Esophagus squamous epithelium (tissue), 5 donors: ENCODE data around the gene SGMS1. TPM values are rescaled to one million over a fixed set of nuclear protein-coding genes. Genes with fewer than 3 reads are reported as not detected.
A peak's percentile ranks its signal among the peaks of the same experiment; 100 is the strongest.

Source experiments
- DNase-seq: peaks from one replicate; lab custom pipeline; 2025; lab: John Stamatoyannopoulos, UW
- H3K27ac ChIP-seq, 4 donors: fragments of 200-600 bp; sonication (generic); one replicate each; pipeline ENCODE4 v1.5.1; 2016 to 2019; ENCODE audit warnings: mild to moderate bottlenecking in 1 of 4
- H3K27me3 ChIP-seq, 4 donors: fragments of 200-600 bp; sonication (generic); 1 replicate in 3 of 4; 2 replicates in 1 of 4; pipeline versions ENCODE4 v1.5.1 to v1.6.0; 2017 to 2021; ENCODE audit warnings: antibody characterized with exemption in 1 of 4
- H3K36me3 ChIP-seq, 3 donors: fragments of 200-600 bp; sonication (generic); one replicate each; pipeline ENCODE4 v1.5.1; 2016 to 2019
- H3K4me1 ChIP-seq, 3 donors: fragments of 200-600 bp; sonication (generic); one replicate each; pipeline ENCODE4 v1.5.1; 2017 to 2019
- H3K4me3 ChIP-seq, 4 donors: fragments of 200-600 bp; sonication (generic); 1 replicate in 3 of 4; 2 replicates in 1 of 4; pipeline ENCODE4 v1.5.1; 2016 to 2019; ENCODE audit warnings: mild to moderate bottlenecking in 2 of 4, moderate library complexity in 1 of 4
- H3K9me3 ChIP-seq, 3 donors: fragments of 200-600 bp; sonication (generic); one replicate each; pipeline ENCODE4 v1.5.1; 2016 to 2019
- POLR2A ChIP-seq, 4 donors: fragments of 450-650 bp; IDR thresholded peaks; one replicate each; pipeline ENCODE4 v1.6.1; 2017; ENCODE audit warnings: antibody characterized with exemption in 4 of 4, mild to moderate bottlenecking in 4 of 4, moderate library complexity in 3 of 4
- WGBS, 2 donors: methylation state at CpG; one replicate each; pipeline ENCODE4 v1.1.5; 2018; 5-methylcytosine and 5-hydroxymethylcytosine counted together
- intact Hi-C: fragments of 100-400 bp; cut with DNase I; formaldehyde crosslinking; loops from one replicate; pipeline ENCODE4 v1.15.0; 2022
- total RNA-seq, 4 donors: library from RNA; depleted of rRNA; stranded (reverse); fragments of >200 nt; gene quantifications; one replicate each; pipeline ENCODE4 v1.1.0, GENCODE V29; 2016
- TF ChIP-seq, protein P1 (sequence below), 6 experiments: fragments of 450-650 bp in 4 of 6; fragments of 200-600 bp in 2 of 6; sonication (generic) in 2 of 6; IDR thresholded peaks; one replicate each; pipeline ENCODE4 v1.5.1; 2016 to 2019; ENCODE audit warnings: antibody characterized with exemption in 6 of 6, mild to moderate bottlenecking in 4 of 6, moderate library complexity in 4 of 6
- donor health status: DM: yes; HTN: yes; CAD: no.

The SGMS1 gene
- total RNA-seq, 4 donors from 2014 or later = 39.4 to 64.1 (median 54.9) TPM

DNA sequence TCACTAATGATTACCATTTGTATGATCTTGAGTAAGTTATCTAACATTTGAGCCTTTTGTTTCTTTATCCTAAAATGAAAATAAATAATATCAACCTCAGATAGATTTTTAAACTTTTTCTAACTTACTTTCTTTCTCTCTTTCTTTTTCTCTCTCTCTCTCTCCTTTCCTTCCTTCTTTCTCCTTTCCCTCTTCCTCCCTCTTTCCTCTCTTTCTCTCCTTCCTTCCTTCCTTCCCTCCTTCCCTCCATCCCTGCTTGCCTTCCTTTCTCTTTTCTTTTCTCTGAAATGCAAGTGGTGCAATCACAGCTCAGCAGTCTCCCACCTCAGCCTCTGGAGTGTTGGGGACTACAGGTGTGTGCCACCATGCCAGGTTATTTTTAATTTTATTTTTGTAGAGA is 239.5 kb downstream of the SGMS1 start:
- no peak for DNase-seq
- no peaks in the 10 kb centered on the region for H3K9me3 ChIP-seq
- H3K27ac ChIP-seq = no peak overlapping the region
- H3K4me3 ChIP-seq = no peak overlapping the region
- H3K4me1 ChIP-seq = peaks cover 11 to 59% (median 24%) of the 10 kb centered on the region in 3 donors
- no peaks in the 10 kb centered on the region for H3K27me3 ChIP-seq
- intact Hi-C loops = no loop called here
- TF ChIP-seq, protein P1, sequence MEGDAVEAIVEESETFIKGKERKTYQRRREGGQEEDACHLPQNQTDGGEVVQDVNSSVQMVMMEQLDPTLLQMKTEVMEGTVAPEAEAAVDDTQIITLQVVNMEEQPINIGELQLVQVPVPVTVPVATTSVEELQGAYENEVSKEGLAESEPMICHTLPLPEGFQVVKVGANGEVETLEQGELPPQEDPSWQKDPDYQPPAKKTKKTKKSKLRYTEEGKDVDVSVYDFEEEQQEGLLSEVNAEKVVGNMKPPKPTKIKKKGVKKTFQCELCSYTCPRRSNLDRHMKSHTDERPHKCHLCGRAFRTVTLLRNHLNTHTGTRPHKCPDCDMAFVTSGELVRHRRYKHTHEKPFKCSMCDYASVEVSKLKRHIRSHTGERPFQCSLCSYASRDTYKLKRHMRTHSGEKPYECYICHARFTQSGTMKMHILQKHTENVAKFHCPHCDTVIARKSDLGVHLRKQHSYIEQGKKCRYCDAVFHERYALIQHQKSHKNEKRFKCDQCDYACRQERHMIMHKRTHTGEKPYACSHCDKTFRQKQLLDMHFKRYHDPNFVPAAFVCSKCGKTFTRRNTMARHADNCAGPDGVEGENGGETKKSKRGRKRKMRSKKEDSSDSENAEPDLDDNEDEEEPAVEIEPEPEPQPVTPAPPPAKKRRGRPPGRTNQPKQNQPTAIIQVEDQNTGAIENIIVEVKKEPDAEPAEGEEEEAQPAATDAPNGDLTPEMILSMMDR (IDR thresholded peaks at IDR 0.05) = no peak
- no peak for TF ChIP-seq POLR2A (IDR thresholded peaks at IDR 0.05)
- no peaks in the 10 kb centered on the region for H3K36me3 ChIP-seq

DNA sequence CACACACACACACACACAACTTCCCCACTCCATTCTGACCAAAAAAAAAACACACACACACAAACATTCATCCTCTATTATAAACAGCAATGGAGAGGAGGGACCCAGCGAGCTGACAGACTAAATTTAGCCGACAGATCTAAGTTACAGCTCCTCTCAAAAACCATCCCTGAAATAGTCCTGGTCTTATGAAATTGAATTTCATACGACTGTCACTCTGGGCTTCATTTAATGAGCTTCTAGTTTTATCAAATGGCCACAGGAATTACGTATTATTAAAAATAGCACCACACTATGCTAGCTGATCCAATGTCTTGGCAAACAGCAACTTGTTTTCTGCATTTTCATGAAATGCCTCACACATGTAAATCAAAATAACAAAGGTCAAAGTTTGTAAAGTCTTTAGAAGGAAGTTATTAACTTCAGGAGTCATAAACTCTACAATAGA is 241.2 kb downstream of the SGMS1 start:
- Histone ChIP-seq H3K4me1 (peaks cover 11 to 59% (median 24%) of the 10 kb centered on the region in 3 donors), H3K36me3 (no peaks in the 10 kb centered on the region), H3K27ac (no peak overlapping the region), H3K4me3 (no peak overlapping the region), H3K27me3 (no peaks in the 10 kb centered on the region), H3K9me3 (no peaks in the 10 kb centered on the region)
- TF ChIP-seq POLR2A (IDR thresholded peaks at IDR 0.05) = no peak
- TF ChIP-seq, protein P1 (IDR thresholded peaks at IDR 0.05) = no peak
- intact Hi-C loops = no loop called here
- 46 to 64% methylated on average over 4 of the region's 4 CpGs for WGBS, 2 donors
- no peak for DNase-seq

DNA sequence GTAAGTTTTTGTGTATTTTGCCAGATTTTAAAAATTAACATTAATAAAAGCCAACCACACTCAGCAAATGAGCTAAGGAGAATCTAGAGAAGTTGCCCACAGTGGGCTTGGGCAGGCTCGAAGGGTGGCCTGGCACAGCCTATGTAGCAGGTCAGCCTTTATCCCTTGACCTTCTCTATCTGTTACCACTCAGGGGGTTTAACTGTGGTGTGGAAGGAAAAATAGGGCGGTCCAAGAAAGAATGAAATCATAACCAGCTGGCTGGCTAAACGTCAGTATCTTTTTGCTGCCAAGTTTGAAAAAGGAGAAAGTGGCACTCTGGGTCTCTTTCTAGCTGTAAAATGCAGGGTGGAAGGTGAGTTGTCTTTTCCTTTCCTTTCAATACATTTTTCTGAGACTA is 242.1 kb downstream of the SGMS1 start:
- Histone ChIP-seq H3K4me1 (peaks cover 11 to 54% (median 24%) of the 10 kb centered on the region in 3 donors), H3K9me3 (no peaks in the 10 kb centered on the region), H3K27me3 (no peaks in the 10 kb centered on the region), H3K4me3 (no peak overlapping the region), H3K36me3 (no peaks in the 10 kb centered on the region), H3K27ac (no peak overlapping the region)
- 57 to 66% methylated on average over 3 of the region's 3 CpGs for WGBS, 2 donors
- TF ChIP-seq, protein P1 (IDR thresholded peaks at IDR 0.05) = no peak
- DNase-seq = no peak
- intact Hi-C loops = no loop called here

DNA sequence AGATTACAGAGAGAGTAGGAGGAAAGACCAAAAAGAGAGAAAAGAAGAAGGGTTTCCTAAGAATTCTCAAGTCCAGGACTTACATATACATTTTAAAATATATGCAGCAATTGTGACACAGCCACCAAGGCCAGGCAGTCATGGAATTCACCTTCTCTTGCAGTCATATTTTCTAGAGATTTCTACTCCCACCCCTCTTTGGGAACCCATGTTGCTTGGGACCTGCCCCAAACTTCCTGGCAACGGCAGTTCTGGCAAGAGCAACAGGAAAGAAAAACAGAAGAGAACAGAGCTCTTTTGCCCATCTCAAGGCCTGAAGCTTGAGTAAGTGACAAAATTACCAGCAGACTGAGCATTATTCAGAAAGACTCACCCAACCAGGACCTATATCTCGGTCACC is 244.1 kb downstream of the SGMS1 start:
- intact Hi-C loops = no loop called here
- H3K36me3 ChIP-seq = no peaks in the 10 kb centered on the region
- peaks cover 7 to 50% (median 27%) of the 10 kb centered on the region in 3 donors for H3K4me1 ChIP-seq
- no peaks in the 10 kb centered on the region for H3K27me3 ChIP-seq
- 44 to 52% methylated on average over 2 of the region's 2 CpGs for WGBS, 2 donors
- no peaks in the 10 kb centered on the region for H3K9me3 ChIP-seq
- no peak overlapping the region for H3K4me3 ChIP-seq
- no peak overlapping the region for H3K27ac ChIP-seq
- no peak for DNase-seq
- no peak for TF ChIP-seq POLR2A (IDR thresholded peaks at IDR 0.05)
- TF ChIP-seq, protein P1 (IDR thresholded peaks at IDR 0.05) = no peak

DNA sequence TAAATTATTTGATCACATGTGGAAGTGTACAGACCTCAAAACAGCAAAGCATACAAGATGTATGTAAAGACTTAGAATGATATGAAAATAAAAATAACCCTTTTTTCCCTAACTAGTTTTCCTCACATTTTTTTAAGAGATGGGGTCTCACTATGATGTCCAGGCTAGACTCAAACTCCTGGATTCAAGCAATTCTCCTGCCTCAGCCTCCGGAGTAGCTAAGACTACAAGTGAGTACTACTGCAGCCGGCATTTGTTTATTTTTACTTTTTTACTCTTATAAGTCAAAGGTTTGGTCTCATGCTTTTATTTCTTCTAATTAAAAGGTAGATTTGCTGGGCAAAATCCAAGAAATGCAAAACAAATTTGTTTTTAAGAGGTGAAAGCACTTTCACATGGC is 248.0 kb downstream of the SGMS1 start:
- Histone ChIP-seq H3K36me3 (no peaks in the 10 kb centered on the region), H3K27ac (peak overlapping the region in 1 of 4 donors; percentile 34), H3K9me3 (no peaks in the 10 kb centered on the region), H3K4me1 (peaks cover 7 to 42% (median 19%) of the 10 kb centered on the region in 3 donors), H3K27me3 (no peaks in the 10 kb centered on the region), H3K4me3 (no peak overlapping the region)
- intact Hi-C loops = no loop called here
- WGBS, 2 donors = 100% methylated on average over 2 of the region's 2 CpGs
- TF ChIP-seq POLR2A (IDR thresholded peaks at IDR 0.05) = no peak
- TF ChIP-seq, protein P1 (IDR thresholded peaks at IDR 0.05) = no peak
- DNase-seq = no peak
